SH-SY5Y (cell line): ENCODE measurements around the gene TOP2A.

Experiments used
- GATA2 ChIP-seq: IDR thresholded peaks from 2 replicates; pipeline ENCODE4 v1.6.1; 2011; ENCODE audit warnings: mild to moderate bottlenecking, low read depth, low read length
- GATA3 ChIP-seq: IDR thresholded peaks from 2 replicates; pipeline ENCODE4 v1.6.1; 2011; ENCODE audit warnings: low read depth, mild to moderate bottlenecking, low read length, moderate library complexity

TOP2A gene

GRCh38 chr17:40459636-40460603 lies 42.2 kb upstream of the TOP2A start:
- no peak for TF ChIP-seq GATA3
- peak; percentile 79 for TF ChIP-seq GATA2

GRCh38 chr17:40458851-40459482 lies 41.3 kb upstream of the TOP2A start:
- no peak for TF ChIP-seq GATA3
- TF ChIP-seq GATA2, result no peak

- peak; percentile 91 for TF ChIP-seq GATA2
- TF ChIP-seq GATA3, result no peak
Observed at GRCh38 chr17:40457964-40458791, 40.5 kb upstream of the TOP2A start.

GRCh38 chr17:40457369-40457768 lies 39.7 kb upstream of the TOP2A start:
- TF ChIP-seq GATA3, result no peak
- no peak for TF ChIP-seq GATA2

GRCh38 chr17:40456396-40456951 lies 38.8 kb upstream of the TOP2A start:
- TF ChIP-seq GATA3 (no peak), GATA2 (no peak)

- TF ChIP-seq GATA3, result no peak
- TF ChIP-seq GATA2, result no peak
Observed at GRCh38 chr17:40454613-40454995, 36.9 kb upstream of the TOP2A start.

GRCh38 chr17:40453881-40454612 lies 36.4 kb upstream of the TOP2A start:
- TF ChIP-seq GATA2 (no peak), GATA3 (no peak)

- TF ChIP-seq GATA2 (no peak), GATA3 (no peak)
Observed at GRCh38 chr17:40452921-40453378, 35.3 kb upstream of the TOP2A start.

GRCh38 chr17:40452216-40452787 lies 34.6 kb upstream of the TOP2A start:
- TF ChIP-seq GATA3, result no peak
- no peak for TF ChIP-seq GATA2

GRCh38 chr17:40451420-40451819 lies 33.7 kb upstream of the TOP2A start:
- peak; percentile 6; the same call in 1 of the 2 replicates for TF ChIP-seq GATA2
- no peak for TF ChIP-seq GATA3

GRCh38 chr17:40450175-40450574 lies 32.5 kb upstream of the TOP2A start:
- no peak for TF ChIP-seq GATA2
- TF ChIP-seq GATA3, result no peak

GRCh38 chr17:40448639-40449261 lies 31.1 kb upstream of the TOP2A start:
- TF ChIP-seq GATA2 (no peak), GATA3 (no peak)
